Endodermal cell (in vitro differentiated cells): Measurements from ENCODE around the gene TFAP2A. TPM values are rescaled to one million over a fixed set of nuclear protein-coding genes. Genes with fewer than 3 reads are reported as not detected.

ENCODE experiments used
- DNase-seq: peaks from one replicate; pipeline ENCODE4 v3.0.0-alpha.2; 2017
- H3K27ac ChIP-seq: 2 replicates; pipeline ENCODE4 v1.5.1; 2013; ENCODE audit warnings: mild to moderate bottlenecking, low read depth, low read length, moderate library complexity
- H3K27me3 ChIP-seq: 2 replicates; pipeline ENCODE4 v1.6.1; 2013; ENCODE audit warnings: mild to moderate bottlenecking, low read length, moderate library complexity; ENCODE audit not compliant: insufficient read depth, control insufficient read depth, poor library complexity, severe bottlenecking
- H3K36me3 ChIP-seq: 2 replicates; pipeline ENCODE4 v1.7.0; 2013; ENCODE audit warnings: mild to moderate bottlenecking, low read length, moderate library complexity; ENCODE audit not compliant: control insufficient read depth, insufficient read depth
- H3K4me1 ChIP-seq: one replicate; pipeline ENCODE4 v1.7.0; 2013; ENCODE audit warnings: low read length; ENCODE audit not compliant: control insufficient read depth, insufficient read depth
- H3K4me3 ChIP-seq: 2 replicates; pipeline ENCODE4 v1.5.1; 2013; ENCODE audit warnings: mild to moderate bottlenecking, low read length, moderate library complexity
- H3K9ac ChIP-seq: 2 replicates; pipeline ENCODE4 v1.6.1; 2013; ENCODE audit warnings: mild to moderate bottlenecking, low read length, moderate library complexity; ENCODE audit not compliant: poor library complexity, severe bottlenecking; ENCODE audit errors: extremely low read depth
- H3K9me3 ChIP-seq: 2 replicates; pipeline ENCODE4 v1.6.1; 2013; ENCODE audit warnings: mild to moderate bottlenecking, low read length, moderate library complexity; ENCODE audit not compliant: control insufficient read depth
- H3K27ac Mint-ChIP-seq: 2 replicates; pipeline ENCODE4 v1.8.0; 2020; ENCODE audit warnings: mixed read lengths
- H3K27me3 Mint-ChIP-seq: 2 replicates; pipeline ENCODE4 v1.8.0; 2021; ENCODE audit warnings: mild to moderate bottlenecking, mixed read lengths; ENCODE audit not compliant: insufficient read depth
- H3K36me3 Mint-ChIP-seq: 2 replicates; pipeline ENCODE4 v1.8.0; 2020; ENCODE audit warnings: low read depth, mixed read lengths
- H3K4me1 Mint-ChIP-seq: 2 replicates; pipeline ENCODE4 v1.8.0; 2020; ENCODE audit warnings: mixed read lengths
- H3K4me3 Mint-ChIP-seq: 2 replicates; pipeline ENCODE4 v1.8.0; 2020; ENCODE audit warnings: mild to moderate bottlenecking, moderate library complexity, mixed read lengths
- H3K9me3 Mint-ChIP-seq: 2 replicates; pipeline ENCODE4 v1.8.0; 2020; ENCODE audit warnings: mild to moderate bottlenecking, mixed read lengths
- WGBS, 2 experiments: methylation state at CpG; one replicate each; pipeline versions ENCODE4 v1.1.5 to v1.1.7; 2013; ENCODE audit warnings: missing lambda C conversion rate in 2 of 2, mixed read lengths in 1 of 2; ENCODE audit not compliant: insufficient coverage in 1 of 2, insufficient read length in 1 of 2; 5-methylcytosine and 5-hydroxymethylcytosine counted together
- microRNA-seq: library from miRNA; unstranded; fragments of <30 nt; microRNA quantifications from one replicate; pipeline ENCODE4 v1.2.0, GENCODE V29; 2020; ENCODE audit warnings: borderline microRNAs expressed
- total RNA-seq, 2 donors: library from RNA; stranded (reverse); fragmentation: NEBNext Ultra II Directional in 1 of 2; extraction: Animal tissue kit (Norgen Biotek cat#: 25700) in 1 of 2; gene quantifications; 2 replicates in 1 of 2; 3 replicates in 1 of 2; pipeline ENCODE4 v1.2.1, GENCODE V29; 2021
- TF ChIP-seq, protein P1 (sequence below): fragments of 200-600 bp; sonication (generic); conservative IDR thresholded peaks from 2 replicates; pipeline ENCODE4 v1.5.0; 2021; ENCODE audit warnings: antibody characterized with exemption, mild to moderate bottlenecking

TFAP2A gene
- total RNA-seq, 2 donors from 2014 or later, result 0.51 to 0.69 TPM

DNA sequence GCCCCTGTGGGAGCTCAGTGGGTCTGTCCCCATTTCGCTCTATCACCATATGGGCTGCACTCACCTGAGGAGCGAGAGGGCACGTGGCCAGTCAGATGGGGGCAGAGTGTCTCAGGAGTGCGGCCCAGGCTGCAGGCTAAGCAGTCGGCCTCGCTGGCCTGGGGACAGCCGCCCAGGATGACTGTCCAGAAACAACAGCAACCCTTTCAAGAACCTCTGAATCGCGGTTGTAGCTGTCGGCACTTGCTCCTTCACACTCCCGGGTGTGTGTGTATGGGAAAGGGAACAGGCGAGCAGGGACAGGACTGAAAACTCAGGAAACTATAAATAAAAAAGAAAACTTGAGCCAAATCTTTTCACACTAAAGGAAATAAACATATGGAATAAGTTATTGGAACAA lies 63.1 kb downstream of the TFAP2A start:
- Histone ChIP-seq H3K9me3 (no peaks in the 10 kb centered on the region), H3K9ac (no peak overlapping the region), H3K27ac (no peak overlapping the region), H3K36me3 (no peaks in the 10 kb centered on the region), H3K27me3 (no peaks in the 10 kb centered on the region), H3K4me1 (no peaks in the 10 kb centered on the region), H3K4me3 (no peak overlapping the region)
- no peak overlapping the region for H3K27ac Mint-ChIP-seq
- peaks cover 2% of the 10 kb centered on the region for H3K27me3 Mint-ChIP-seq
- H3K4me3 Mint-ChIP-seq, result no peak overlapping the region
- H3K36me3 Mint-ChIP-seq, result no peaks in the 10 kb centered on the region
- H3K9me3 Mint-ChIP-seq, result no peaks in the 10 kb centered on the region
- WGBS, 2 experiments, result 91 to 93% methylated on average over 3 to 12 of the region's 12 CpGs
- TF ChIP-seq, protein P1, sequence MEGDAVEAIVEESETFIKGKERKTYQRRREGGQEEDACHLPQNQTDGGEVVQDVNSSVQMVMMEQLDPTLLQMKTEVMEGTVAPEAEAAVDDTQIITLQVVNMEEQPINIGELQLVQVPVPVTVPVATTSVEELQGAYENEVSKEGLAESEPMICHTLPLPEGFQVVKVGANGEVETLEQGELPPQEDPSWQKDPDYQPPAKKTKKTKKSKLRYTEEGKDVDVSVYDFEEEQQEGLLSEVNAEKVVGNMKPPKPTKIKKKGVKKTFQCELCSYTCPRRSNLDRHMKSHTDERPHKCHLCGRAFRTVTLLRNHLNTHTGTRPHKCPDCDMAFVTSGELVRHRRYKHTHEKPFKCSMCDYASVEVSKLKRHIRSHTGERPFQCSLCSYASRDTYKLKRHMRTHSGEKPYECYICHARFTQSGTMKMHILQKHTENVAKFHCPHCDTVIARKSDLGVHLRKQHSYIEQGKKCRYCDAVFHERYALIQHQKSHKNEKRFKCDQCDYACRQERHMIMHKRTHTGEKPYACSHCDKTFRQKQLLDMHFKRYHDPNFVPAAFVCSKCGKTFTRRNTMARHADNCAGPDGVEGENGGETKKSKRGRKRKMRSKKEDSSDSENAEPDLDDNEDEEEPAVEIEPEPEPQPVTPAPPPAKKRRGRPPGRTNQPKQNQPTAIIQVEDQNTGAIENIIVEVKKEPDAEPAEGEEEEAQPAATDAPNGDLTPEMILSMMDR, result no peak
- no peaks in the 10 kb centered on the region for H3K4me1 Mint-ChIP-seq
- no peak for DNase-seq

DNA sequence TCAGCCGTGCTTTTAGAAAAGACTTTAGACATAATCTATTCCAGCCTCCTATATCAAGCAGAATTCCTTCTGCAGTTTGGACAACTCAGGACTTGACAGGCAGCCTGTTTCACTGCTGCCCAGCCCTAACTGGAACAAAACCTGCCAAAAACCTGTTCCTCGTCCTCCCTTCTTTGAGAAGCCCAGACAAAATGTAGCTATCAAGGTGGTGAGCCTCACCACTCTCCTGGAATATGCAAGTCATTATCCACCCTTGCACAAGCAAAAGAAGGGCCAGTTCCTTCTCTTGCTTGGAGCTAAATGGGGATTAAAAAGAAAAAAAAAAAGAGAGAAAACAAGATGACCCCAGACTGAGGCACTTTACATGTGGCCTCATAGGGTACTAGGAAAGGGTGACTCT lies 64.2 kb downstream of the TFAP2A start:
- Histone ChIP-seq H3K27ac (no peak overlapping the region), H3K4me3 (no peak overlapping the region), H3K36me3 (no peaks in the 10 kb centered on the region), H3K27me3 (no peaks in the 10 kb centered on the region), H3K9me3 (no peaks in the 10 kb centered on the region), H3K9ac (no peak overlapping the region), H3K4me1 (no peaks in the 10 kb centered on the region)
- H3K9me3 Mint-ChIP-seq, result no peaks in the 10 kb centered on the region
- H3K4me1 Mint-ChIP-seq, result no peaks in the 10 kb centered on the region
- 92 to 93% methylated on average over 2 of the region's 2 CpGs for WGBS, 2 experiments
- no peak overlapping the region for H3K27ac Mint-ChIP-seq
- peaks cover 2% of the 10 kb centered on the region for H3K27me3 Mint-ChIP-seq
- no peak overlapping the region for H3K4me3 Mint-ChIP-seq
- peak; percentile 7 for DNase-seq
- no peaks in the 10 kb centered on the region for H3K36me3 Mint-ChIP-seq
- TF ChIP-seq, protein P1, result no peak

DNA sequence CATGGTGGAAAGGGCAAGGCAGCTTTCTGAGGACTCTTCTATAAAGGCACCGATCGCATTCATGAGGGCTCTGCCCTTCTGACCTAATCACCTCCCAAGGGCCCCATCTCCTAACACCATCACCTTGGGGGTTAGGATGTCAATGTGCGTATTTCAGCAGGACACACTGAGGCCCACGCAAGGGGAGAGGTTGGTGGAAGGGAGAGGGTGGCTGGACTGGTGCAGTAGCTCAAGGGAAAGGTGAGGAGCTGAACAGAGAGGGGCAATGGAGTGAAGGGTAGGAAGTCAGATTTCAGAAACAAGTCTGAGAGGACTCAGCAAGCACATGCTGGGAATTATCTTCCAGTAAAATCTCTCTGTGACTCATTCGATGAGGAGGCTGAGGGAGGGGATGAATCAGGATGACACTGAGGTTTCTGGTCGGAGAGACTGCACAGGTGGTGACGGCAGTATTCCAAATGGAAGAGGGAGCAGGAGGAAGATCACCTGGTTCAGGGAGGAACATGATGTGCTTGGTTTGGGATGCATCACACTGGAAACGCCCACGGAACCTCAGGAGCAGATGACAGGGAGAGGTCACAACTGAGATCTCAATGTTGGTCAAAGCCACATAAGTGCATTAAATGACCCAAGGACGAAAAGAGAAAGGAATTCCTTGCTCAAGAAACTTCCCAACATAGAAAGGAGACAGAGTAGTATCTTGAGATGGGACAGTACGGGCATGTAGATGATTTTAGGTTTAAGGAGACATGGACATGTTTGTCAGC lies 67.1 kb downstream of the TFAP2A start:
- Histone ChIP-seq H3K9ac (no peak overlapping the region), H3K4me1 (no peaks in the 10 kb centered on the region), H3K27me3 (no peaks in the 10 kb centered on the region), H3K36me3 (no peaks in the 10 kb centered on the region), H3K27ac (no peak overlapping the region), H3K4me3 (no peak overlapping the region), H3K9me3 (no peaks in the 10 kb centered on the region)
- Mint-ChIP-seq H3K36me3 (no peaks in the 10 kb centered on the region), H3K4me3 (no peak overlapping the region), H3K4me1 (no peaks in the 10 kb centered on the region), H3K27ac (no peak overlapping the region), H3K27me3 (peaks cover 2% of the 10 kb centered on the region), H3K9me3 (no peaks in the 10 kb centered on the region)
- TF ChIP-seq, protein P1, result no peak
- no peak for DNase-seq
- 92 to 98% methylated on average over 10 to 11 of the region's 11 CpGs for WGBS, 2 experiments

Small RNA genes within 50 kb of the gene (microRNA-seq; reads per million reads assigned to microRNA genes)
- not detected for gene MIR5689

Other genes with a start within 250 kb of the TFAP2A start
- 10 to 100 TPM; 23.3 to 24.9 TPM for gene GCNT2, start 106.3 kb upstream of the TFAP2A start, total RNA-seq